Measurements from ENCODE around the gene GALP.
"Not testable (repeated sequence)": the region's sequence is repeated elsewhere in the genome, so short reads cannot be mapped to it uniquely, and the experiment has no call there.

Gene GALP

GRCh38 chr19:56167064-56167578, 8.7 kb upstream of the GALP start:
- Histone ChIP-seq H3K4me1 (ENCODE audit: control insufficient read depth, insufficient read depth, low read length) (no peaks in the 10 kb centered on the region), H3K9me3 (ENCODE audit: control insufficient read depth, low read length) (no peaks in the 10 kb centered on the region), H3K9ac (ENCODE audit: low read length) (no peak overlapping the region), H3K4me3 (ENCODE audit: low read length) (no peak overlapping the region), H3K27me3 (ENCODE audit: control insufficient read depth, insufficient read depth, low read length) (no peaks in the 10 kb centered on the region), H3K36me3 (ENCODE audit: control insufficient read depth, insufficient read depth, low read length) (no peaks in the 10 kb centered on the region)

GRCh38 chr19:56170261-56170660, 5.5 kb upstream of the GALP start:
- Histone ChIP-seq H3K36me3 (ENCODE audit: control insufficient read depth, insufficient read depth, low read length) (no peaks in the 10 kb centered on the region), H3K9me3 (ENCODE audit: control insufficient read depth, low read length) (no peaks in the 10 kb centered on the region), H3K4me3 (ENCODE audit: low read length) (no peak overlapping the region), H3K27me3 (ENCODE audit: control insufficient read depth, insufficient read depth, low read length) (peaks cover 8% of the 10 kb centered on the region), H3K9ac (ENCODE audit: low read length) (no peak overlapping the region), H3K4me1 (ENCODE audit: control insufficient read depth, insufficient read depth, low read length) (no peaks in the 10 kb centered on the region)

- Histone ChIP-seq H3K4me1 (ENCODE audit: control insufficient read depth, insufficient read depth, low read length) (no peaks in the 10 kb centered on the region), H3K36me3 (ENCODE audit: control insufficient read depth, insufficient read depth, low read length) (no peaks in the 10 kb centered on the region), H3K27me3 (ENCODE audit: control insufficient read depth, insufficient read depth, low read length) (peaks cover 13% of the 10 kb centered on the region), H3K9me3 (ENCODE audit: control insufficient read depth, low read length) (no peaks in the 10 kb centered on the region), H3K4me3 (ENCODE audit: low read length) (no peak overlapping the region), H3K9ac (ENCODE audit: low read length) (no peak overlapping the region)
Measured at GRCh38 chr19:56174086-56174485, 1.7 kb upstream of the GALP start.

GRCh38 chr19:56174550-56174949, 1.3 kb upstream of the GALP start:
- Histone ChIP-seq H3K9me3 (ENCODE audit: control insufficient read depth, low read length) (no peaks in the 10 kb centered on the region), H3K4me3 (ENCODE audit: low read length) (no peak overlapping the region), H3K27me3 (ENCODE audit: control insufficient read depth, insufficient read depth, low read length) (peaks cover 13% of the 10 kb centered on the region), H3K4me1 (ENCODE audit: control insufficient read depth, insufficient read depth, low read length) (no peaks in the 10 kb centered on the region), H3K36me3 (ENCODE audit: control insufficient read depth, insufficient read depth, low read length) (no peaks in the 10 kb centered on the region), H3K9ac (ENCODE audit: low read length) (no peak overlapping the region)

GRCh38 chr19:56176310-56176709, 502 bp downstream of the GALP start:
- H3K4me1 ChIP-seq (ENCODE audit: control insufficient read depth, insufficient read depth, low read length); H3K9me3 ChIP-seq (ENCODE audit: control insufficient read depth, low read length); H3K36me3 ChIP-seq (ENCODE audit: control insufficient read depth, insufficient read depth, low read length); H3K4me3 ChIP-seq (ENCODE audit: low read length); H3K9ac ChIP-seq (ENCODE audit: low read length): not testable (repeated sequence)
- peaks cover 13% of the 10 kb centered on the region for H3K27me3 ChIP-seq (ENCODE audit: control insufficient read depth, insufficient read depth, low read length)

- no peaks in the 10 kb centered on the region for H3K36me3 ChIP-seq (ENCODE audit: control insufficient read depth, insufficient read depth, low read length)
- H3K27me3 ChIP-seq (ENCODE audit: control insufficient read depth, insufficient read depth, low read length) = peaks cover 13% of the 10 kb centered on the region
- no peak overlapping the region for H3K9ac ChIP-seq (ENCODE audit: low read length)
- H3K4me3 ChIP-seq (ENCODE audit: low read length) = no peak overlapping the region
- H3K9me3 ChIP-seq (ENCODE audit: control insufficient read depth, low read length) = no peaks in the 10 kb centered on the region
- H3K4me1 ChIP-seq (ENCODE audit: control insufficient read depth, insufficient read depth, low read length) = no peaks in the 10 kb centered on the region
Measured at GRCh38 chr19:56176881-56177280, 1.1 kb downstream of the GALP start.

GRCh38 chr19:56177564-56178243, 1.9 kb downstream of the GALP start:
- Histone ChIP-seq H3K36me3 (ENCODE audit: control insufficient read depth, insufficient read depth, low read length) (no peaks in the 10 kb centered on the region), H3K27me3 (ENCODE audit: control insufficient read depth, insufficient read depth, low read length) (peaks cover 13% of the 10 kb centered on the region), H3K4me3 (ENCODE audit: low read length) (no peak overlapping the region), H3K9ac (ENCODE audit: low read length) (no peak overlapping the region), H3K9me3 (ENCODE audit: control insufficient read depth, low read length) (no peaks in the 10 kb centered on the region), H3K4me1 (ENCODE audit: control insufficient read depth, insufficient read depth, low read length) (no peaks in the 10 kb centered on the region)

- Histone ChIP-seq H3K36me3 (ENCODE audit: control insufficient read depth, insufficient read depth, low read length) (no peaks in the 10 kb centered on the region), H3K4me3 (ENCODE audit: low read length) (no peak overlapping the region), H3K27me3 (ENCODE audit: control insufficient read depth, insufficient read depth, low read length) (no peaks in the 10 kb centered on the region), H3K9ac (ENCODE audit: low read length) (no peak overlapping the region), H3K4me1 (ENCODE audit: control insufficient read depth, insufficient read depth, low read length) (no peaks in the 10 kb centered on the region), H3K9me3 (ENCODE audit: control insufficient read depth, low read length) (no peaks in the 10 kb centered on the region)
Measured at GRCh38 chr19:56189785-56190184, 14.0 kb downstream of the GALP start.

GRCh38 chr19:56191115-56191514, 15.3 kb downstream of the GALP start:
- Histone ChIP-seq H3K9me3 (ENCODE audit: control insufficient read depth, low read length) (no peaks in the 10 kb centered on the region), H3K9ac (ENCODE audit: low read length) (no peak overlapping the region), H3K36me3 (ENCODE audit: control insufficient read depth, insufficient read depth, low read length) (no peaks in the 10 kb centered on the region), H3K4me1 (ENCODE audit: control insufficient read depth, insufficient read depth, low read length) (no peaks in the 10 kb centered on the region), H3K27me3 (ENCODE audit: control insufficient read depth, insufficient read depth, low read length) (no peaks in the 10 kb centered on the region), H3K4me3 (ENCODE audit: low read length) (no peak overlapping the region)

- Histone ChIP-seq H3K9me3 (ENCODE audit: control insufficient read depth, low read length) (no peaks in the 10 kb centered on the region), H3K4me3 (ENCODE audit: low read length) (no peak overlapping the region), H3K27me3 (ENCODE audit: control insufficient read depth, insufficient read depth, low read length) (no peaks in the 10 kb centered on the region), H3K36me3 (ENCODE audit: control insufficient read depth, insufficient read depth, low read length) (no peaks in the 10 kb centered on the region), H3K4me1 (ENCODE audit: control insufficient read depth, insufficient read depth, low read length) (no peaks in the 10 kb centered on the region), H3K9ac (ENCODE audit: low read length) (no peak overlapping the region)
Measured at GRCh38 chr19:56191711-56192110, 15.9 kb downstream of the GALP start.

GRCh38 chr19:56193981-56194640, 18.3 kb downstream of the GALP start:
- Histone ChIP-seq H3K4me1 (ENCODE audit: control insufficient read depth, insufficient read depth, low read length) (no peaks in the 10 kb centered on the region), H3K9ac (ENCODE audit: low read length) (no peak overlapping the region), H3K4me3 (ENCODE audit: low read length) (no peak overlapping the region), H3K36me3 (ENCODE audit: control insufficient read depth, insufficient read depth, low read length) (no peaks in the 10 kb centered on the region), H3K27me3 (ENCODE audit: control insufficient read depth, insufficient read depth, low read length) (no peaks in the 10 kb centered on the region), H3K9me3 (ENCODE audit: control insufficient read depth, low read length) (no peaks in the 10 kb centered on the region)

GRCh38 chr19:56197646-56198045, 21.8 kb downstream of the GALP start, which contains the start of gene ZSCAN5B:
Gene ZSCAN5B, minus strand, starts transcription at chr19:56197783. Its CDS starts 4,731 bp downstream, at chr19:56193052.
- not testable (repeated sequence) for H3K9me3 ChIP-seq (ENCODE audit: control insufficient read depth, low read length); H3K4me3 ChIP-seq (ENCODE audit: low read length); H3K9ac ChIP-seq (ENCODE audit: low read length); H3K27me3 ChIP-seq (ENCODE audit: control insufficient read depth, insufficient read depth, low read length); H3K36me3 ChIP-seq (ENCODE audit: control insufficient read depth, insufficient read depth, low read length); H3K4me1 ChIP-seq (ENCODE audit: control insufficient read depth, insufficient read depth, low read length)
